IMR-90 (cell line): Measurements from ENCODE around the gene SIAH3. TPM values are rescaled to one million over a fixed set of nuclear protein-coding genes. Genes with fewer than 3 reads are reported as not detected.

Experiments
- ATAC-seq: fragments of 200-7000 bp; cut with Tn5 transposase; 2 replicates; pipeline ENCODE4 v1.9.1; 2020; ENCODE audit warnings: low read depth, mild to moderate bottlenecking, moderate library complexity
- BruUV-seq: library from RNA; stranded (reverse); fragments of 400-500 nt; replicated peaks from 2 replicates; lab custom pipeline; 2021; lab: Mats Ljungman, UMichigan
- CTCF ChIA-PET: fragments of 300-600 bp; formaldehyde crosslinking; extraction: SDS; loops from one replicate; lab custom pipeline; 2021; ENCODE audit warnings: antibody characterized with exemption; lab: Yijun Ruan, JAX
- POLR2A ChIA-PET: fragments of 300-600 bp; sonication (Branson Sonifier 250); formaldehyde crosslinking; loops from one replicate; lab custom pipeline; 2022; ENCODE audit warnings: antibody characterized with exemption; ENCODE audit not compliant: unreplicated experiment; lab: Charles Lee
- DNase-seq: peaks from one replicate; pipeline ENCODE4 v3.0.0; 2013
- H2AFZ ChIP-seq: replicated peaks from 2 replicates; pipeline ENCODE3; 2013; ENCODE audit warnings: low read length, mild to moderate bottlenecking; ENCODE audit not compliant: poor library complexity
- H2AK5ac ChIP-seq: 2 replicates; pipeline ENCODE4 v1.6.1; 2013; ENCODE audit warnings: low read depth, low read length, inconsistent platforms
- H2AK9ac ChIP-seq: replicated peaks from 2 replicates; pipeline ENCODE3; 2013; ENCODE audit warnings: mild to moderate bottlenecking, low read depth, low read length, moderate library complexity; ENCODE audit not compliant: poor library complexity
- H2BK120ac ChIP-seq: 2 replicates; pipeline ENCODE4 v1.6.1; 2013; ENCODE audit warnings: low read depth, low read length, inconsistent platforms
- H2BK15ac ChIP-seq: 3 replicates; pipeline ENCODE4 v1.6.1; 2013; ENCODE audit warnings: low read depth, low read length, inconsistent platforms
- H2BK20ac ChIP-seq: 2 replicates; pipeline ENCODE4 v1.6.1; 2013; ENCODE audit warnings: low read depth, mild to moderate bottlenecking, inconsistent platforms, low read length, moderate library complexity
- H2BK5ac ChIP-seq: 2 replicates; pipeline ENCODE4 v1.6.1; 2013; ENCODE audit warnings: mild to moderate bottlenecking, low read depth, low read length, inconsistent platforms; ENCODE audit not compliant: poor library complexity, severe bottlenecking
- H3K14ac ChIP-seq: replicated peaks from 2 replicates; pipeline ENCODE4 v1.6.1; 2013; ENCODE audit warnings: low read depth, low read length, inconsistent platforms
- H3K18ac ChIP-seq: 2 replicates; pipeline ENCODE4 v1.6.1; 2013; ENCODE audit warnings: low read depth, low read length, control low read depth
- H3K23ac ChIP-seq: 2 replicates; pipeline ENCODE4 v1.6.1; 2013; ENCODE audit warnings: low read depth, low read length, inconsistent platforms
- H3K27ac ChIP-seq: 2 replicates; pipeline ENCODE4 v1.5.1; 2013; ENCODE audit warnings: mild to moderate bottlenecking, control low read depth, low read length; ENCODE audit not compliant: insufficient read depth
- H3K27me3 ChIP-seq: 2 replicates; pipeline ENCODE4 v1.6.1; 2013; ENCODE audit warnings: low read length; ENCODE audit not compliant: control insufficient read depth, insufficient read depth
- H3K36me3 ChIP-seq: 2 replicates; pipeline ENCODE4 v1.6.1; 2013; ENCODE audit warnings: low read length, mixed read lengths; ENCODE audit not compliant: control insufficient read depth, insufficient read depth
- H3K4ac ChIP-seq: 2 replicates; pipeline ENCODE4 v1.6.1; 2013; ENCODE audit warnings: low read depth, low read length, inconsistent platforms
- H3K4me1 ChIP-seq: 2 replicates; pipeline ENCODE4 v1.6.1; 2013; ENCODE audit warnings: low read length, mixed read lengths; ENCODE audit not compliant: control insufficient read depth, insufficient read depth
- H3K4me2 ChIP-seq: 2 replicates; pipeline ENCODE4 v1.6.1; 2013; ENCODE audit warnings: low read depth, mild to moderate bottlenecking, control low read depth, low read length, moderate library complexity
- H3K4me3 ChIP-seq: 2 replicates; pipeline ENCODE4 v1.5.1; 2013; ENCODE audit warnings: low read depth, mild to moderate bottlenecking, control low read depth, low read length, moderate library complexity; ENCODE audit not compliant: insufficient read depth
- H3K56ac ChIP-seq: 2 replicates; pipeline ENCODE4 v1.6.1; 2013; ENCODE audit warnings: low read length, inconsistent platforms; ENCODE audit not compliant: insufficient read depth; ENCODE audit errors: extremely low read depth
- H3K79me1 ChIP-seq, 2 experiments: 2 replicates each; pipeline ENCODE4 v1.6.1; 2013; ENCODE audit warnings: low read length in 2 of 2, inconsistent platforms in 1 of 2, low read depth in 1 of 2
- H3K9ac ChIP-seq: 2 replicates; pipeline ENCODE4 v1.6.1; 2013; ENCODE audit warnings: low read depth, low read length, control low read depth
- H3K9me1 ChIP-seq: 2 replicates; pipeline ENCODE4 v1.6.1; 2013; ENCODE audit warnings: low read length, inconsistent platforms; ENCODE audit not compliant: insufficient read depth
- H3K9me3 ChIP-seq: 2 replicates; pipeline ENCODE4 v1.6.1; 2013; ENCODE audit warnings: low read length; ENCODE audit not compliant: control insufficient read depth, insufficient read depth
- H4K20me1 ChIP-seq: 2 replicates; pipeline ENCODE4 v1.6.1; 2013; ENCODE audit warnings: low read length, inconsistent platforms; ENCODE audit not compliant: insufficient read depth
- H4K5ac ChIP-seq: 2 replicates; pipeline ENCODE4 v1.6.1; 2013; ENCODE audit warnings: mild to moderate bottlenecking, low read depth, low read length, control low read depth
- H4K8ac ChIP-seq, 2 experiments: 2 replicates each; pipeline ENCODE4 v1.6.1; 2013; ENCODE audit warnings: low read depth in 2 of 2, low read length in 2 of 2, control low read depth in 1 of 2, inconsistent platforms in 1 of 2
- H4K91ac ChIP-seq: 2 replicates; pipeline ENCODE4 v1.6.1; 2013; ENCODE audit warnings: low read depth, low read length, inconsistent platforms; ENCODE audit not compliant: insufficient read depth
- BHLHE40 ChIP-seq: fragments of 150-350 bp; IDR thresholded peaks from 2 replicates; pipeline ENCODE4 v1.6.1; 2016; ENCODE audit warnings: mild to moderate bottlenecking, low read depth, low read length
- CTCF ChIP-seq: conservative IDR thresholded peaks from 2 replicates; pipeline ENCODE4 v1.5.1; 2012; ENCODE audit warnings: mild to moderate bottlenecking, low read depth, low read length, improper control_type of control experiment
- MAFK ChIP-seq: IDR thresholded peaks from 2 replicates; pipeline ENCODE4 v1.6.1; 2012; ENCODE audit warnings: low read depth, low read length, improper control_type of control experiment
- NFE2L2 ChIP-seq: fragments of 150-350 bp; IDR thresholded peaks from 2 replicates; pipeline ENCODE4 v1.6.1; 2016; ENCODE audit warnings: low read depth, mild to moderate bottlenecking, low read length
- RCOR1 ChIP-seq: IDR thresholded peaks from 2 replicates; pipeline ENCODE4 v1.6.1; 2012; ENCODE audit warnings: mild to moderate bottlenecking, low read length, improper control_type of control experiment; ENCODE audit not compliant: insufficient replicate concordance
- WGBS, 2 experiments: methylation state at CpG; one replicate each; pipeline versions ENCODE4 v1.1.5 to v1.1.7; 2013; ENCODE audit warnings: missing lambda C conversion rate in 2 of 2; ENCODE audit not compliant: insufficient read length in 1 of 2; ENCODE audit errors: extremely low coverage in 2 of 2; 5-methylcytosine and 5-hydroxymethylcytosine counted together
- dilution Hi-C: fragments of 300-500 bp; cut with HindIII; formaldehyde crosslinking; loops from one replicate; pipeline ENCODE4 v1.14.3; 2018; ENCODE audit warnings: low sequenced_read_pairs; ENCODE audit not compliant: unreplicated experiment
- in situ Hi-C: fragments of 300-500 bp; cut with MboI; formaldehyde crosslinking; loops from 3 replicates; pipeline ENCODE4 v1.14.3; 2019; ENCODE audit warnings: low sequenced_read_pairs, inconsistent platforms, mixed read lengths
- intact Hi-C: fragments of 100-400 bp; cut with micrococcal nuclease; formaldehyde crosslinking; loops from 2 replicates; pipeline ENCODE4 v1.10.0; 2022
- polyA plus RNA-seq, 3 experiments: library from polyadenylated mRNA; depleted of rRNA; stranded (reverse); fragments of >200 nt; gene quantifications; 2 replicates each; pipeline ENCODE4 v1.2.3, GENCODE V29; 2012; ENCODE audit warnings: low replicate concordance in 1 of 3
- total RNA-seq: library from RNA; depleted of rRNA; stranded (reverse); fragments of >200 nt; gene quantifications from 2 replicates; pipeline ENCODE4 v1.2.3, GENCODE V29; 2012

Gene SIAH3
- total and polyA plus RNA-seq, 2 of the 4 experiments (the other 2 are of a cell fraction): under 0.01 TPM; not detected in 1

GRCh38 chr13:45752510-45752909 is 99.0 kb downstream of the SIAH3 start:
- Histone ChIP-seq H3K27me3 (peaks cover 8% of the 10 kb centered on the region), H4K91ac (no peak overlapping the region), H3K4ac (no peak overlapping the region), H3K9me3 (no peaks in the 10 kb centered on the region), H3K27ac (no peak overlapping the region), H4K8ac (no peak overlapping the region), H2BK15ac (no peak overlapping the region), H3K23ac (no peak overlapping the region), H3K18ac (no peak overlapping the region), H3K9me1 (no peaks in the 10 kb centered on the region), H3K36me3 (no peaks in the 10 kb centered on the region), H3K4me1 (no peaks in the 10 kb centered on the region), H3K79me1 (no peaks in the 10 kb centered on the region), H3K56ac (no peak overlapping the region), H3K4me3 (no peak overlapping the region), H2AK5ac (no peak overlapping the region), H4K20me1 (no peaks in the 10 kb centered on the region), H2BK5ac (no peak overlapping the region), H2AK9ac (no peak overlapping the region), H3K4me2 (no peak overlapping the region), H4K5ac (no peak overlapping the region), H3K14ac (no peak overlapping the region), H2AFZ (no peak overlapping the region), H2BK20ac (no peak overlapping the region), H2BK120ac (no peak overlapping the region), H3K9ac (no peak overlapping the region)
- dilution Hi-C loops: no loop called here
- ChIA-PET POLR2A (no interaction called here), CTCF (no interaction called here)
- WGBS, 2 experiments: no CpG with 5 or more reads among the region's 1 CpG
- no peak for DNase-seq
- no TSS peak for BruUV-seq
- intact Hi-C loops: no loop called here
- ATAC-seq: no peak
- no peak for TF ChIP-seq NFE2L2
- TF ChIP-seq BHLHE40: no peak
- no peak for TF ChIP-seq RCOR1
- TF ChIP-seq CTCF: no peak
- TF ChIP-seq MAFK: no peak
- in situ Hi-C loops: no loop called here
